ENCODE results near the gene CYP2S1.
"Not testable (repeated sequence)": the region's sequence is repeated elsewhere in the genome, so short reads cannot be mapped to it uniquely, and the experiment has no call there.

Gene CYP2S1

GRCh38 chr19:41161903-41162302 is 31.1 kb upstream of the CYP2S1 start:
- no peak overlapping the region for H3K4me3 ChIP-seq (ENCODE audit: low read length)
- DNase-seq (ENCODE audit: low read depth) = no peak
- TF ChIP-seq CTCF (IDR thresholded peaks at IDR 0.05; ENCODE audit: insufficient read depth, low read depth, low read length, missing control alignments) = peak; percentile 18

GRCh38 chr19:41166944-41167804 is 25.8 kb upstream of the CYP2S1 start:
- H3K4me3 ChIP-seq (ENCODE audit: low read length) = no peak overlapping the region
- no peak for DNase-seq (ENCODE audit: low read depth)
- no peak for TF ChIP-seq CTCF (IDR thresholded peaks at IDR 0.05; ENCODE audit: insufficient read depth, low read depth, low read length, missing control alignments)

- no peak overlapping the region for H3K4me3 ChIP-seq (ENCODE audit: low read length)
- TF ChIP-seq CTCF (IDR thresholded peaks at IDR 0.05; ENCODE audit: insufficient read depth, low read depth, low read length, missing control alignments) = no peak
- DNase-seq (ENCODE audit: low read depth) = no peak
Observed at GRCh38 chr19:41172297-41173164, 20.5 kb upstream of the CYP2S1 start.

- no peak for DNase-seq (ENCODE audit: low read depth)
- no peak overlapping the region for H3K4me3 ChIP-seq (ENCODE audit: low read length)
- TF ChIP-seq CTCF (IDR thresholded peaks at IDR 0.05; ENCODE audit: insufficient read depth, low read depth, low read length, missing control alignments) = no peak
Observed at GRCh38 chr19:41174297-41174928, 18.6 kb upstream of the CYP2S1 start.

- DNase-seq (ENCODE audit: low read depth) = peak; percentile 90
- TF ChIP-seq CTCF (IDR thresholded peaks at IDR 0.05; ENCODE audit: insufficient read depth, low read depth, low read length, missing control alignments) = no peak
- H3K4me3 ChIP-seq (ENCODE audit: low read length) = peak overlapping the region; percentile 13
Observed at GRCh38 chr19:41175801-41176777, 16.9 kb upstream of the CYP2S1 start.

- DNase-seq (ENCODE audit: low read depth) = not testable (repeated sequence)
Observed at GRCh38 chr19:41180173-41180572, 12.8 kb upstream of the CYP2S1 start.

More at GRCh38 chr19:41180173-41180572, 12.8 kb upstream of the CYP2S1 start:
- H3K4me3 ChIP-seq (ENCODE audit: low read length) = not testable (repeated sequence)
